Retina (tissue), 1 donor: ENCODE results near the gene LTBP1.

Experiments used
- DNase-seq: peaks from one replicate; pipeline ENCODE4 v3.0.0-alpha.2; 2016

LTBP1 gene

DNA sequence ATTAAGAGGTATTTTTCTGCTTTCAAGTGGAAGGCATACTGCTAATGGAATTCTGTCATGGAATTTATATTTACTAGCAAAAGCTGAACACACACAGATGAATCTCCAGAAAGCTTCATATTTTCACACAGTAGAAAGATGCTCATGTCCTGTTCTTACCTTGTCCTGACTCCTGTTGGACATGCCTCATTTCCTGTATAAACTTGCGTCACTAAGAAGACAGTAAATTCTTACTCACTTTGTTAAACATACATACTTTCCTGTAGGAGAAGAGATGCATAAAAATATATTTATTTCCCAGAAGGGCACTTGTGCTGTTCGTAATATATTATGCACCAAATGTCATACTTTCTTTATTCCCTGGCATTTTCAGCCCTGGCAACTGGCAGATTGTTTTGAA, 291.4 kb downstream of the LTBP1 start:
- DNase-seq = no peak

DNA sequence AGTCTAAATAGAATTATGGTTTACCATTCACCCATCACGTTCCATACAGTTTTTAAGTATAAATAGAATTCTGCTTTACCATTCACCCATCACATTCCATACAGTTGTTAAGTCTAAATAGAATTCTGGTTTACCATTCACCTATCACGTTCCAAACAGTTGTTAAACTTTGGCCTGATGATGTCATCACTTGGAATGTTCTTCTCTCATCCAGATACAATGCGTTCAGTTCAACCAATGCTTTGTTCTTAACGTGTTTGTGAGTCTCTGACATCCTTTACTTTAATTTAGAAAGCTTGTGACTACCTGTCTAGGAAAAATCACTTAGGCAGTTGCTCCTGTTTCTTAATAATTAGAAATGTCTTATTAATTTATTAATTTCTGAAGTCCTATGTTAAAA, 293.4 kb downstream of the LTBP1 start:
- no peak for DNase-seq

DNA sequence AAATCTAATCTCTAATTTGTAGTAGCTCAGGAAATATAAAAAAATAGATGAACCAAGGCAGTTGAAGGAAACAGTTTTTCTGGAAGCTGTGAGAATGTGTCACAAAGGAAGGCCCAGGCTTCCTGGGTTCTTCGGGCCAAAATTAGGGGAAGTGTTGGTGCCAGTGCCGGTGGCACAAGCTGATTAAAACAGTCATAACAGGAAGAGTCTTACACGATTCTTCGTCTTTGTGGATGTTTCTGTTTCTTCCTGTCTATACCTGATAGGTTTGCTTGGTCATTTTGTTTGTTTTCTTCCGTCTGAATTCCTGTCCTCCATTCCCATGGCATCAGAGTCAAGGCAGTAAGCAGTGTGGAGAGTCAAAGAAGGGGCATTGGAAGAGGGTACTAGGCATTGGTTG, 294.3 kb downstream of the LTBP1 start:
- no peak for DNase-seq

DNA sequence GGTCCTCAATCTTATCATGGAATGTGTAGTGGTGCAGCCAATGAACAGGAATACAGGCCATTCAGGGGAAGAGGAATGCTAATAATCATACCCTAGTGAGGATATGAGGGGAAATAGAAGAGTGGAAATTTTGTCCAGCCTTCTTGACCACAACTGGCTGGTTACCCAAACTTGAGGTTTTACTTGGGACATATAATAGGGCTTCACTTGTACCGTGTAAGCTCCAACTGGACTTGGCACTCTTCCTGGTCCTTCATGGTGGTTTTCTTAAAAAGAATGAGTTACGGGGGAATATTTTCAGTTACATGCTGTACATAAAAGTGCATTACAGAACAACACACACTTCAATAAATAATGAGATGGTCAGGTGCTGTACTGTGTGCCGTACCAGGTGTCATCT, 294.8 kb downstream of the LTBP1 start:
- DNase-seq = no peak

DNA sequence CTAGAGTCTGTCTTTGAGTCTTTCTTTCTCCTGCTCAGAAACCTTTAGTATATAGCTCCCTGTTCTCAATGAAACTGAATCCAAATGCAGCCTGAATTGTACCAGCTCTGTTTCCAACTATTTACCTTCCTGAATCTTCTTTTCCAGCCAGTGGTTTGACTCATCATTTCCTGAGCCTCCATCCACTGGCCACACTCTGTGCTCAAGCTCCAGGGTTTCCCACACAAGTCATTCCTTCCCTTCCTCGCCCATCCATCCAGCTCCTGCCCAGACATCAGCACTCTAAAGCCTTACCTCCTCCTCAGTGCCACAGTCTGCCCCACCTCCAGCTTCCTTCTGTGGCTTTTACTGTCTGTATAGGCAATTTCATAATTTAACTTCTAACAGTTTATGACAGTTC, 296.1 kb downstream of the LTBP1 start:
- DNase-seq = no peak

DNA sequence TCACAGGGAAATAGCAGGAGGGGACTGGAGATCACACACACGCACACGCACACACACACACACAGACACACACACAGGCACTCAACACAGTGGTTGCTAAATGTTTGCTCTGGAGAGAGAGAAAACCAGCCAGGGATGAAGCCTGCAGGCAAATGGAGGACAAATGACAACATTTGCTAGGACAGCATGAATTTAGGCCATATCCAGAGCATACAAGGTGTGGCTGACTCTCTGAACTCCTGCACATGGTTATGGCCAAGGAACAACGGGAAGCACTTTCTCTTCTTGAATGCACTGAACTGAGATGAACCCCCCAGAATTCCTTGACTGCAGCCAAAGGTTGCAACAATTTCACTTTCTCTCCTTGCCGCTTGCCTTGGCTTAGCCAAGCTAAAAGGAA, 299.7 kb downstream of the LTBP1 start:
- no peak for DNase-seq

DNA sequence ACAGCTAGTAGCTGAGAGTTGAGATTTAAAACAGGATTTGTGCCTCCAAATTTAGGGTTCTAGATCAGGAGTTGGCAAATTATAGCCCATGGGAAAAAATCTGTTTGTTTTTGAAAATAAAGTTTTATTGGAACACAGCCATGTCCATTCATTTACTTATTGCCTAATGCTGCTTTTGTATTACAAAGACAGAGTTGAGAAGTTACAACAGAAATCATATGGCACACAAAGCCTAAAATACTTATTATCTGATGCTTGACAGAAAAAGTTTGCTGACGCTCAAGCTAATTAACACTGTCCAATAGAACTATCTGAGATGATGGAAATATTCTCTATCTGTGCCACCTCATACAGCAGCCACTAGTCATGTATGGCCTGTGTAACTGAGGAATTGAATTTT, 300.6 kb downstream of the LTBP1 start:
- DNase-seq = no peak

DNA sequence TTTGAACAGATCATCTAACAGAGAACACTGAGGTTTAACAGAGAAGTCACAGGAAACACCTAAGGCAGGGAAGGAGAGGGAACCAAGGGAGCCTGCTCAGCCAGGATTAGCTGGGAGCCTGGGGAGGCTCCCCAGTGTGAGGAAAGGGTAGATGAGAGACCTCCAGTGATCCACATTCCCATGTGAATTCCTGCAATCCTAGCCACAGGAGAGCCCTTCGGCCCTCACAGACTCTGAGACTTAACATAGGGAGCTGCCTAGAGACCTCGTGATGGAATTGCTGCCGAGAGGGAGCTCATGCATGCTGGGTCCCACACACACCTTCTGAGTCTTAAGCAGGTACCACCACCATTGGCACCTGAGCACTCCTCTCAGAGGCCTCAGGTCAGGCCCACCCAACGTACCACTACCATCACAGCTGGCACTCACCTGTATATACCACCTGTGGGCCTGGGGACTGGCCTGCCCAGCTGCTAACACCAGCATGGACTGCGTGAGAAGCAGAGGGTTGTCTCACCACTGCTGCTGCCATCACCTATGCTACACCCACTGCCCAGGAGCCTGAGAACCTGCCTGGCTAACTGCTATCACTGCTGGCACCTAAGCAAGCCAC, 303.8 kb downstream of the LTBP1 start:
- DNase-seq = no peak

DNA sequence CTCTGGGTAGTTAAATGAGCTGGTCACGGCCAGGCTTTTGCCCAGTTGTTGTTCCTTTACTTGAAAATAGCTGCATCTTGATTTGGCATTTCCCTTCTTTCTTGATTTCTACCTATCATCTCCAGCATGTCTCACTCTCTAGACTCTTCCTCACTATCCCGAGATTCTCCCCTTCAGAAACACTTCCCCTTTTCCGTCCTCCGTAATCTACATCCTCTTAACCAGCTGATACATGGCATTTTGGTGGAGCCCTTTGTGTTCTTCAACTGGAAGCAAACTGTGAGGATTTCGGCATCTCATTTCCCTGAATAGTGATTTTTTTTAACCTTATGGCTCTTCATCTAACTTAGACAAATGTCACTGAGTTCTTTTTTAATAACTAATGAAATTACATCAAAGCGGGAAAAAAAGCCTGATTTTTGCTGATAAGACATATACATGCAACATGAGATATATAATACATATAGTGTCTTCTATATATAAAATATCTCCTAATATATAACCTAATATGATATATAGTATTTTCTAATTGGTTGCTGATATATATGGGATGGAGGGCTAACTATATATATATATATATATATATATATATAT, 309.5 kb downstream of the LTBP1 start:
- no peak for DNase-seq

DNA sequence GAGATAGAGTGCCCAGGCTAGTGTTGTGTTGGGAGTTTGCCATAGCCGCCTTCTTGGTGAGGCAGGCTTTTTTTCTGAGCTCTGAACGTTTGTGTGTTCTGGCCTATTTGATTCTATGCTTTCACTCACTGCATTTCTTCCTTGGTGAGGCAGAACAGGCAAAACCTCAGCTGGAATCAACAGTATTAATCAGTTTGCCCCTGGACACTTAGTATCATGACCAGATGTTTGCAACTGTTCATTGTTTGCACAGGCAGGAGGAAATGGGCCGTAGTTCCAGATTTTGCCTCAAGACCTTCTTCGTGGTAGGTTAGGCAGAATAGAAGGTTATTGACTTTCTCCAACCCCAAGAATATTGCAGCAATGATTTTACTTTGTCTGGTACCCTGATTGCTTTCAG, 311.6 kb downstream of the LTBP1 start:
- no peak for DNase-seq

DNA sequence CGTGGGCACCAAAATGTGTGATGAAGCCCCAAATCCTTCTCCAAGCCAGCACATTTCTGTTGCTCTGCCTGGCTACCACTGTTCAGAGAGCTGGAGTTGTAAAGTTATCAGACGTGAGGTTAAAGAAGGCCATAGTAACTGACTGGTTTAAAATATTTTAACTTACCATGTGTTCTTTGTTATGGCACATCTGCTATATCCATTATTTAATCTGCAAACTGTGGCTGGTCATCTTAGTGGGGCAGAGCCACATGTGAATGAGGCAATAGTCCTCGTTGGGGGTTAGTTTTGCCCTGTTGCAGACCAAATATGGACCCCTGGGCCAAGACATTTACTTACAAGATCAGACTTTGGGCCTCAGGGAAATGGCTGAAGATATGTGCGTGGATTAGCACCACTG, 315.3 kb downstream of the LTBP1 start:
- DNase-seq = no peak

DNA sequence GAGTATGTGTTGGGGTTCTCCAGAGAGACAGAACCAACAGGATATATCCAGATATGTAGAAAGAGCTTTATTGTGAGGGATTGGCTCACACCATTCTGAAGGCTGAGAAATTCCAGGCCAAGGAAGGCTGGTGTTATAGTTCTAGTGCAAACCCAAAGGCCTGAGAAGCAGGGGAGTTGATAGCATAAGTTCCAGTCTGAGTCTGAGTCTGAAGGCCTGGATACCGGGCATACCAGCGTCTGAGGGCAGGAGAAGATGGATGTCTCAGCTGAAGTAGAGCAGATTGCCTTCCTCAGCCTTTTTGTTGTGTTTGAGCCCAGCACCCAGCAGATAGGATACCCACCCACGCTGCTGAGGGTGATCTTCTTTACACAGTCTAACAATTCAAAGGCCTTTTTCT, 318.0 kb downstream of the LTBP1 start:
- DNase-seq = no peak

DNA sequence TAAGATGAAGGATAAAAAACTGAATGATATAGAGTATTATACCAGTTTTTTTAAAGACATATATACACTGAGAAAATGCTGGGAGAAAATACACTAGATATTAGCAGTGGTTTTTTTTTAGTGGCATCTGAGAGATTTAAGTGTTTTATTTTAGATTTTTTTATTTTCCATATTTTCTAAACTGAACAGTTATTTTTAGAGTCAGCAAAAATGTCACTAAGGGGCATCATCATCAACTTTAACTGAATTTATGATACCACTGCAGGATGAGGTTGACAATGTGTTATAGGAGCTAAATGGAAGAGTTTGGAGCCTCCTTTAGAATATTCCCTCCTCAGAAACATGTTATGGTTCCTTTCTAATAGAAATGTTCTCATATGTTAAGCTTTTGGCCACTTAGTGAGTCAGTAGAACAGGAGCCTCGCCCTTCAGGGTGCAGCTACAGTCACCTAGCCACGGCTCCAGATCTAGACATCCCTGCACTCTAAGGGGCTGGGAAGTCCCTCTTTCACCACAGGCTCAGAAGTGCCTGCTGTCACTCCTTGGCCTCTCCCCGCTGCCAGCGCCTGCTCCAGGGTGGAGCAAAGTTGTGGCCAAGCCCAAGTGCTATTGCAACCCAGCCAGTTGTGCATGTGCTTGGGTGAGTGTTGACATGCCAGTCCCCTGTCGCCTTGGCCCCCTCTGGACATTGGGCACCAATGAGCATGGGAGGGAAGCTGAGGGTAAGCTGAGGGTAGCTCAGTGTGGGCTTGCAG, 319.0 kb downstream of the LTBP1 start:
- no peak for DNase-seq

DNA sequence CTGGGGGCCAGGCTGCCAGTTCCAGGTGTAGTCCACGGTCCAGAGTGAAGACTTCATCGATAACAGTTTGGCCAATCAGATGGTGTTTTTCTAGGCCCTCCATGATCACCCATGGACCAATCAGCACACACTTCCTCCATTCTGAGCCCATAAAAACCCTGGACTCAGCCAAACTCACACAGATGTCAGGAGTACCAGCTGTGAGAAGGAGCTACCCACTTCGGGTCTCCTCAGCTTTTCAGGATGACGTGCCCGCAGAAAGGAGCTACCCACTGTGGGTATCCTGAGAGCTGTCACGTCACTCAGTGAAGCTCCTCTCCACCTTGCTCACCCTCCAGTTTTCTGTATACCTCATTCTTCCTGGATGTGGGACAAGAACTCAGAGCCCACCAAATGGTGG, 319.7 kb downstream of the LTBP1 start:
- DNase-seq = no peak

DNA sequence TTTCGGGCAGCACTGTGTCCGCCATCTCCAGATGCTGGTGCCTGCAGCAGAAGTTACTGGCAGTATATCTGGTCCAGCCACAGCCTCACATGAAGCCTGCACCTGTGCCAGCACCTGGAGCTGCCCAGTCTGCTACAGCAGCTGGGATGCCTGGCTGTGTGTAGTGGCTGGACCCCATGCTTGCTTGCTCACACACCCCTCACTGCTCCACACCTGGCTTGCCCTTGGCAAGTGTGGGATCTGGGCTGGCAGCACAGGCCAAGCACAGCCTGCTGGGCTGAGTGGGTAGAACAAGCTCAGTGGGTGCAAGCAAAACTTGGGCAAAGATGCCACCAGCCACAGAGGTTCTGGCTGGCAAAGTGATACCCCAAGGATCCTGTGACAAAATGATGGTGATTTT, 320.3 kb downstream of the LTBP1 start:
- no peak for DNase-seq

DNA sequence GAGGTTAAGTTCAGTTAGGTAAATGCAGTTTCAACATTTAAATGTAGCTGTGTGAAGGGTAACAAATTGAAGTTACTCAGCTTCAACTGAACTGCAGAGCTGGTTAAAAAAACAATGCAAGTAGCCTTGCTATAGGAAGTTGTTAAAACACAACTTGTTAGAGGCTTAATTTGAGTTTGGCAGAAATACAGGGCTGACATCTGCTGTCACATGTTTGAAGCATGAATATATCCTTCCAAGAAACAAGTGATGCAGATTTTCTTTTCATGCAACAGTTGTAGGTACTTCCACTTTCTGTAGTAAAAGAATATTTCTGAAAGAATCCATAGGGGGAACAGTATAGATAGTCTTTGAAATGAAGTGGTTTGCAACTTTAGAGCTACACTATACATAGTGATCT, 321.0 kb downstream of the LTBP1 start:
- no peak for DNase-seq

DNA sequence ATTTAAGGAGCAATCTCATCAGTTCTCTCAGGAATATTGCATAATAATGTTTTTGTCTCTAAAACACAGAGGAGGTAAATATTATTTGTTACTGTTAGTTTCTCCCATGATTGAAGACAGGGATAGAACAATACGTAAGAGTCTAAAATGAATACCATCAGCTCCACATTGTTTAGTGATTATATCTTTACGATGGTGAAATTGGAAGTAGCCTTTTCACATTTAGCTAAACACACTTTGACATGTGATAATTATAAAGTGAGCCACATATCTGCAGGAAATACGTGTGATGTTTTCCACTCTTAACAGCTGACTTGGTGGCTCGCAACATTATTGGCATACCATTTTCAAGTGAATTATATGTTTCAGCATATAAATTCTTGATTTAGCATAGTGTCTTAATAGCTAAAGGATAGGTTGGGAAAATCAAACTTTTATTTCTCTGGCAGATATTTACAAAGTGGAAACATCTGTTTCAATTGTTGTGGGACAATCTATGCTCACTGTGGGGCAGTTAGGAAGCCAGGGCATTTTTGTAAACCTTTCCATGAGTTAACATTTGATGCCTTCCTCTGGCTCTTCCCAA, 321.6 kb downstream of the LTBP1 start:
- no peak for DNase-seq

DNA sequence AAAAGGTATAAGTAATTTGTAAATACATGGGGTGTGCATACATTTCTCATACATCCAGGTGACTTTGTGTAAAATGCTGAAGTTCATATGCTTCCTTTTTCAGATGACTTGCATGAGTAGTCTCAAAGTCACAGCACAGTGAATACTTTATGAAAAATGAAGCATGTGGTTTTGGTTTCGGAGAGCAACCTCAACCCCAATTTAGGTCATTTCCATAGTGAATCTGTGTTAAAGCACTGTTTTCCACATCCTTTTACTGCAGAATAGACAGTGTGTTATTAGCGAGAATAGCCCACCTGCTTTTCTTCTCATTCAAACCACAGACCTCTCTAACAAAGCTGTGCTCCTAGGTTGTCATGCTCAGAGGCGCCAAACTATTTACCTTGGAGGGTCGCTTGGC, 325.2 kb downstream of the LTBP1 start:
- DNase-seq = no peak

DNA sequence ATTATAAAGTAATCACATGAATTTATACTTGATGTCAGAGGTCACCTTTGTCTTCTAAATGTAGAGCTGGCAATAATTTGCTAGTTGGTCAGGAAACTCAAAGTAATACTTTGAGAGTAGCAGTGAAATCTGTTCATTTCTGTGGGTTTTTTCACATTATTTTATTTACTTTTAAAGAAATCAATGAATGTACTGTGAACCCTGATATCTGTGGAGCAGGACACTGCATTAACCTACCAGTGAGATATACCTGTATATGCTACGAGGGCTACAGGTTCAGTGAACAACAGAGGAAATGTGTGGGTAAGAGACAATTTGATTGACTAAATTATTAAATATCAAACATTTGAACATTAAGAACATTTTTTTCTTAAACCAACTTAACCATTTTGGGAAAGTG, 326.7 kb downstream of the LTBP1 start:
- no peak for DNase-seq

DNA sequence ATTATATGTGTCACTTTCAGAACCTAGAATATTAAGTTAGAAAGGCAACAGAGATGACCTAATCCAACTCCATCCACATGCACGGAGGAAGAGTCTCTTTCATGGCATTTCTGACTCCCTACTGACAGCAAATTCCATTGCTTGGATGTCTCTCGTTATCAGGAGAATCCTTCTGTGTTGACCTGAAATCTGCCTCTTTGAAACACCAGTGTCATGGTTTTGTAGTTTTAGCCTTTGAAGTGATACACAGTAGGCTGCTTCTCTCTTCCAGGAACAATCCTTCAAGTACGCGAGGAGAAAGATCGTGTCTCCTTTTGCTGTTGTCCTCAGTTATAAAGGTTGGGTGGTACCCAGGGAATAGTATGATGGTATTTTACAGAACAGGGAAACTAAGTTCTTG, 327.8 kb downstream of the LTBP1 start:
- no peak for DNase-seq

DNA sequence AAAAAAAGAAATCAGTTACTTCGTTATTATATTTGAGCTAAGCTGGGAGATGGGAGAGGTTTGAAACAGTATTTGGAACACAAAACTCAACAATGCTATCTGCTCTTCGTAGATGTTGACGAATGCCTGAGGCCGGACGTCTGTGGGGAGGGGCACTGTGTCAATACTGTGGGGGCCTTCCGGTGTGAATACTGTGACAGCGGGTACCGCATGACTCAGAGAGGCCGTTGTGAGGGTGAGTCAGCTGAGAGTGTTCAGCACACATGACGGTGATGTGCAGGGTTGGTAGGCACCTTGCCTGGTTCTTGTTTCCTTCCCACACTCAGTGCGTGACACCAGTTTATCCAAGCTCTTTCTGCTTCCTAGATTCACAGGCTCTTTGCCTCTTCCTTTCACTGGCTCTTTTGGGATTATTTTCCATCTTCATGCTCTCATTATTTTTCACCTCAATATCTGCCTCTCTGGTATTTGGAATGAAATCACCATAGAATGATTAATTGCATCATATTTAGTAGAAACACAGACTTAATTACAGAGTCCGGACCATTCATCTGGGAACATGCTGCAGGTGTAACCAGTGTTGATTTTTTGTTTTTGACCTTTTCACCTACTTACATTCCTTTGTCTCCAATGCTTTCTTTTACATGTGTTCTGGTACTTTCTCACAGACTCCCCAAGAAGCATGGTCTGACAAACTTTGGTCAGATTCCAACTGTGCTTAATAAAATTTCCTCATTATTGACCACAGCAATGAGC, 329.1 kb downstream of the LTBP1 start:
- no peak for DNase-seq

DNA sequence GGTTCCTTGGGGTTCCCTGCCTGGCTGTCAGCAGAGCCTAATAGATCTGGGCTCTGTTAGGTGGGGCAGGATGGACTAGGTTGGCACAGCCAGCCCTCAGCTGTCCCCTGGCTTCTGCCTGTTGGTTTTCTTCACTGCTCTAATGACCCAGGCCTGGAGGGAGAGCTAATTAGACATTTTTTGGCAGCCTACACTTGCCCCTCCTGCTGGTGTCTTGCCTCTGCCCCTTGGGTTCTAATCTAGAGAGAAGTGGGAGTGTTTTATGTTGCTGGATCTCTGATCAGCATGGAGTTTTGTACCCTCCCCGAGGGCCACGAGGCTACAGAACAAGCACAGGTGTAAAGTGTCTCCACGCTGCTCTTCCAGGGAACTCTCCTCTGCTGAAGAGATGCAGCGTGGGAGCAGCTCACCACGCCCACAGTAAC, 330.3 kb downstream of the LTBP1 start:
- no peak for DNase-seq

DNA sequence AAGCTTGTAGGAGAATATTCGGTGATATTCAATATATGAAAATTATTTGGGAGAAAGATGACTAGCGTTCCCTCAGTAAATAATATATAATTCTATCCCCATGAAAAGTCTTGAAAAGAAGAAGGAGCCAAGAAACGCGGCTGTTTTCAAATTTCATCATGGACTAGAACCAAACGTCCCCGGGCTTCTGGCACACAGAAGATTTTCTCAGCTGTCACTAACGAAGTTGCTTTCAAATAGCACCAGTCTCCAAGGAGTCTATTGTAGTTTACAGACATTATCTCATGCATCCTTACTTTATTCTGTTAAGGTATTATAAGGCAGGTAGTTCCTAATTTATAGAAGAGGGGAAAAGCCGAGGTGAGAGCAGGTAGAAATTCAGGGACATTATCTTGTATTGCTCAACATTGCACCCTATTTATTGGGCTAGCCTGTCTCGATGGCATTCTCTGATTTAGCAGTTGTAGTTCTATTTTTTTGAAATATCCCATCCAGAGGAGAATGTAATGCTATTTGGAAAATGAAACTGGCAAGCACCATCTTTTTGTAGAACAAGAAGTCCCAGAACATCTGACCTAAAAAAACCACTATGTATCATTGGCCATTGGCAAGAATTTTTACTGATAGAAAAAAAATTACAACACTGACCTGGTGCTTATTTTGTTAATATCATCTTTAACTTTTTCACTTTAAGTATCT, 331.6 kb downstream of the LTBP1 start:
- DNase-seq = no peak
